ENCODE measurements around the gene CFAP73.

- TF ChIP-seq POLR2AphosphoS5 (IDR thresholded peaks at IDR 0.05; ENCODE audit: low read depth, low read length) (peak; percentile 54), TAF1 (IDR thresholded peaks at IDR 0.05; ENCODE audit: borderline replicate concordance, low read depth, low read length) (no peak), POLR2A (IDR thresholded peaks at IDR 0.05; ENCODE audit: low read depth, low read length) (peak; percentile 26; the same call in 1 of the 2 replicates)
Measured at GRCh38 chr12:113208041-113208934, 58.8 kb downstream of the CFAP73 start.
